Amniotic stem cell (primary cell): Measurements from ENCODE around the gene NEK4.
A peak's percentile ranks its signal among the peaks of the same experiment; 100 is the strongest.
"Not testable (repeated sequence)": the region's sequence is repeated elsewhere in the genome, so short reads cannot be mapped to it uniquely, and the experiment has no call there.

Experiments
- DNase-seq: peaks from one replicate; lab custom pipeline; 2025; lab: John Stamatoyannopoulos, UW

NEK4 gene

GRCh38 chr3:52696830-52697631, 73.7 kb downstream of the NEK4 start:
- no peak for DNase-seq

GRCh38 chr3:52695798-52696671, 74.7 kb downstream of the NEK4 start:
- no peak for DNase-seq

GRCh38 chr3:52694528-52695189, 76.1 kb downstream of the NEK4 start:
- no peak for DNase-seq

GRCh38 chr3:52693071-52693470, 77.7 kb downstream of the NEK4 start:
- no peak for DNase-seq

GRCh38 chr3:52690560-52690959, 80.2 kb downstream of the NEK4 start:
- DNase-seq, result no peak

GRCh38 chr3:52689151-52689550, 81.6 kb downstream of the NEK4 start:
- DNase-seq, result no peak

GRCh38 chr3:52688266-52688665, 82.5 kb downstream of the NEK4 start:
- DNase-seq, result no peak

- DNase-seq, result peak; percentile 78
Measured at GRCh38 chr3:52685709-52686691, 84.7 kb downstream of the NEK4 start, which contains the start of the genes GNL3 and PBRM1. Gene GNL3 (plus strand): TSS chr3:52686032. CDS start chr3:52686093, 61 bp downstream. Gene PBRM1 (minus strand): TSS chr3:52685913.

- peak; percentile 78 for DNase-seq
Measured at GRCh38 chr3:52685285-52685708, 85.4 kb downstream of the NEK4 start.

GRCh38 chr3:52684184-52684583, 86.6 kb downstream of the NEK4 start:
- DNase-seq, result no peak

- no peak for DNase-seq
Measured at GRCh38 chr3:52683611-52684010, 87.1 kb downstream of the NEK4 start.

- DNase-seq, result no peak
Measured at GRCh38 chr3:52682016-52682415, 88.7 kb downstream of the NEK4 start.

GRCh38 chr3:52681596-52681995, 89.1 kb downstream of the NEK4 start:
- DNase-seq, result no peak

GRCh38 chr3:52679811-52680210, 90.9 kb downstream of the NEK4 start:
- DNase-seq, result no peak

GRCh38 chr3:52679199-52679538, 91.6 kb downstream of the NEK4 start:
- DNase-seq, result no peak

GRCh38 chr3:52678265-52679198, 92.2 kb downstream of the NEK4 start:
- DNase-seq, result no peak

GRCh38 chr3:52676201-52676600, 94.5 kb downstream of the NEK4 start:
- DNase-seq, result not testable (repeated sequence)

- DNase-seq, result no peak
Measured at GRCh38 chr3:52671676-52672075, 99.1 kb downstream of the NEK4 start.

GRCh38 chr3:52670621-52671521, 99.9 kb downstream of the NEK4 start:
- peak; percentile 99 for DNase-seq
